ENCODE data around the gene SATB2.
A peak's percentile ranks its signal among the peaks of the same experiment; 100 is the strongest.

The SATB2 gene

DNA sequence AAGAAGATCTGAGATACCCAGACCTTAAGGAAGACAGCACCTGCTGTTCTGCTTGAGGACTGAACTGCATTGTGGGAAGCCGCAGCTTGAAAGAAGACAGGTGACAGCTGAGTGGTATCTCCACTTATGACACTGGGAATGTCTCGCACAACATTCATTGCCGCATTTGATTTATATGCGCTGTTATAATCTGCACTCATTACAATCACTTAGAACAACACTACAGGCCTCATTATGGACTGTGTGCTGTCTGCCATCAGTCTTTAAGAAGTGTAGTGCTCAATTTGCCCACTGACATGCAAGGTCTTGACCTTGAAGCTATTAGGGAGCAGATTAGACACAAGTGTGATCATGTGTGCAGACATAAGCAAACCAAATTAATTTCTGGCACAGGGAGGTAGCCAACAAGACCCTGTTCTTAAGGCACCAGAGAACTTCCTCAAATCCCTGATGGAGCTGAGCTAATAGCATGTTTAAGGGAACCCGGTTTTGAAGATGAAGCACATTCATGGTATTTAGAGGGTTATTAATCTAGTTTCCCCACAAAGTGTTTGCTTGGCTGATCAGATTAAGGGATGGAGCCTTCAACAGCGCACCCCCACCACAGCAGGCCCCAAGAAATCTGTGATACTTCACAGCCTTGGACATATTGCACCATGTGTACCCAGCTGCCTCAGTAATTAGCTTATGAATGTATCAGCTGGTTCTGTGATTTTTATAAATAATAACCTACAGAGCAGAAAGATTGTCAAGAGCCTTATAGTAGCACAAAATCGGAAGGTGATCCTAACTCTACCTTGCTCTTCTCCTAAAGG lies 146.8 kb downstream of the SATB2 start:
- Histone ChIP-seq H3K36me3 (ENCODE audit: insufficient read depth, low read length) (peaks cover 76% of the 10 kb centered on the region), H3K9me2 (ENCODE audit: low read depth, low read length) (no peaks in the 10 kb centered on the region), H3K9ac (ENCODE audit: low read length) (peak overlapping the region; percentile 77), H4K20me1 (ENCODE audit: insufficient read depth, low read length) (no peaks in the 10 kb centered on the region), H2AFZ (ENCODE audit: low read length) (no peak overlapping the region), H3F3A (ENCODE audit: insufficient read depth, low read length) (peaks cover 14% of the 10 kb centered on the region; the same call in 1 of the 2 replicates), H3K27me3 (ENCODE audit: insufficient read depth, low read length) (no peaks in the 10 kb centered on the region), H3K4me3 (ENCODE audit: low read depth, low read length, poor library complexity, severe bottlenecking) (peak overlapping the region; percentile 57), H3K4me2 (ENCODE audit: low read length) (peak overlapping the region; percentile 81), H3K9me3 (ENCODE audit: low read length) (no peaks in the 10 kb centered on the region), H3K79me2 (ENCODE audit: insufficient read depth, low read length) (peaks cover 23% of the 10 kb centered on the region), H3K4me1 (ENCODE audit: insufficient read depth, low read length, severe bottlenecking) (peaks cover 76% of the 10 kb centered on the region), H3K27ac (ENCODE audit: low read depth, low read length, poor library complexity, severe bottlenecking) (peak overlapping the region; percentile 98)
- TF ChIP-seq EZH2 (IDR thresholded peaks at IDR 0.05; ENCODE audit: borderline replicate concordance, low read length): no peak
- no peak for TF ChIP-seq CTCF (IDR thresholded peaks at IDR 0.05; ENCODE audit: low read length)

- no peaks in the 10 kb centered on the region for H3K9me2 ChIP-seq (ENCODE audit: low read depth, low read length)
- peaks cover 77% of the 10 kb centered on the region for H3K36me3 ChIP-seq (ENCODE audit: insufficient read depth, low read length)
- peak overlapping the region; percentile 77 for H3K9ac ChIP-seq (ENCODE audit: low read length)
- H2AFZ ChIP-seq (ENCODE audit: low read length): no peak overlapping the region
- peaks cover 33% of the 10 kb centered on the region for H3K79me2 ChIP-seq (ENCODE audit: insufficient read depth, low read length)
- H3F3A ChIP-seq (ENCODE audit: insufficient read depth, low read length): peaks cover 14% of the 10 kb centered on the region; the same call in 1 of the 2 replicates
- H3K9me3 ChIP-seq (ENCODE audit: low read length): no peaks in the 10 kb centered on the region
- H3K27me3 ChIP-seq (ENCODE audit: insufficient read depth, low read length): no peaks in the 10 kb centered on the region
- peak overlapping the region; percentile 57 for H3K4me3 ChIP-seq (ENCODE audit: low read depth, low read length, poor library complexity, severe bottlenecking)
- H3K4me2 ChIP-seq (ENCODE audit: low read length): peak overlapping the region; percentile 81
- H3K4me1 ChIP-seq (ENCODE audit: insufficient read depth, low read length, severe bottlenecking): peaks cover 87% of the 10 kb centered on the region
- TF ChIP-seq EZH2 (IDR thresholded peaks at IDR 0.05; ENCODE audit: borderline replicate concordance, low read length) (no peak), CTCF (IDR thresholded peaks at IDR 0.05; ENCODE audit: low read length) (no peak)
- H4K20me1 ChIP-seq (ENCODE audit: insufficient read depth, low read length): no peaks in the 10 kb centered on the region
- peak overlapping the region; percentile 98 for H3K27ac ChIP-seq (ENCODE audit: low read depth, low read length, poor library complexity, severe bottlenecking)
Observed at GRCh38 chr2:199309973-199310372, 147.8 kb downstream of the SATB2 start.

GRCh38 chr2:199309411-199309810 lies 148.3 kb downstream of the SATB2 start:
- no peaks in the 10 kb centered on the region for H4K20me1 ChIP-seq (ENCODE audit: insufficient read depth, low read length)
- peaks cover 38% of the 10 kb centered on the region for H3K79me2 ChIP-seq (ENCODE audit: insufficient read depth, low read length)
- peaks cover 14% of the 10 kb centered on the region; the same call in 1 of the 2 replicates for H3F3A ChIP-seq (ENCODE audit: insufficient read depth, low read length)
- no peaks in the 10 kb centered on the region for H3K9me2 ChIP-seq (ENCODE audit: low read depth, low read length)
- peak overlapping the region; percentile 81 for H3K4me2 ChIP-seq (ENCODE audit: low read length)
- H3K4me1 ChIP-seq (ENCODE audit: insufficient read depth, low read length, severe bottlenecking): peaks cover 92% of the 10 kb centered on the region
- TF ChIP-seq CTCF (IDR thresholded peaks at IDR 0.05; ENCODE audit: low read length) (no peak), EZH2 (IDR thresholded peaks at IDR 0.05; ENCODE audit: borderline replicate concordance, low read length) (no peak)
- H3K27me3 ChIP-seq (ENCODE audit: insufficient read depth, low read length): no peaks in the 10 kb centered on the region
- H2AFZ ChIP-seq (ENCODE audit: low read length): no peak overlapping the region
- H3K36me3 ChIP-seq (ENCODE audit: insufficient read depth, low read length): peaks cover 76% of the 10 kb centered on the region
- peak overlapping the region; percentile 57 for H3K4me3 ChIP-seq (ENCODE audit: low read depth, low read length, poor library complexity, severe bottlenecking)
- peak overlapping the region; percentile 77 for H3K9ac ChIP-seq (ENCODE audit: low read length)
- H3K9me3 ChIP-seq (ENCODE audit: low read length): no peaks in the 10 kb centered on the region
- H3K27ac ChIP-seq (ENCODE audit: low read depth, low read length, poor library complexity, severe bottlenecking): peak overlapping the region; percentile 98

All from OCI-LY1 (cell line).